ENCODE results near the gene ABT1. TPM values are rescaled to one million over a fixed set of nuclear protein-coding genes. Genes with fewer than 3 reads are reported as not detected.

Gene ABT1
- total RNA-seq, 4 donors from 2014 or later = 17.4 to 30.0 (median 21.1) TPM

GRCh38 chr6:26624557-26624956 is 27.8 kb downstream of the ABT1 start:
- Histone ChIP-seq H3K4me3 (no peak overlapping the region), H3K27ac (no peak overlapping the region), H3K36me3 (no peaks in the 10 kb centered on the region), H3K27me3 (no peaks in the 10 kb centered on the region), H3K9me3 (no peaks in the 10 kb centered on the region), H3K4me1 (no peaks in the 10 kb centered on the region)
- no peak for DNase-seq (ENCODE audit: low spot score in 2 of 2)
- no peak for TF ChIP-seq POLR2AphosphoS5 (IDR thresholded peaks at IDR 0.05)
- TF ChIP-seq CTCF (IDR thresholded peaks at IDR 0.05) = no peak
- no peak for TF ChIP-seq EP300 (IDR thresholded peaks at IDR 0.05)
- no peak for TF ChIP-seq POLR2A (IDR thresholded peaks at IDR 0.05)
- WGBS = 97% methylated on average over 1 of the region's 1 CpG

- no peak for TF ChIP-seq POLR2A (IDR thresholded peaks at IDR 0.05)
- no peak for TF ChIP-seq POLR2AphosphoS5 (IDR thresholded peaks at IDR 0.05)
- TF ChIP-seq EP300 (IDR thresholded peaks at IDR 0.05) = no peak
- no peak for TF ChIP-seq CTCF (IDR thresholded peaks at IDR 0.05)
- Histone ChIP-seq H3K4me3 (no peak overlapping the region), H3K27ac (no peak overlapping the region), H3K36me3 (no peaks in the 10 kb centered on the region), H3K9me3 (no peaks in the 10 kb centered on the region), H3K27me3 (no peaks in the 10 kb centered on the region), H3K4me1 (no peaks in the 10 kb centered on the region)
- no peak for DNase-seq (ENCODE audit: low spot score in 2 of 2)
- WGBS = 83% methylated on average over 7 of the region's 7 CpGs
Measured at GRCh38 chr6:26627843-26628242, 31.1 kb downstream of the ABT1 start.

- Histone ChIP-seq H3K4me3 (no peak overlapping the region), H3K27me3 (no peaks in the 10 kb centered on the region), H3K9me3 (no peaks in the 10 kb centered on the region), H3K27ac (no peak overlapping the region), H3K36me3 (peaks cover 10% of the 10 kb centered on the region), H3K4me1 (no peaks in the 10 kb centered on the region)
- TF ChIP-seq POLR2AphosphoS5 (IDR thresholded peaks at IDR 0.05) = no peak
- TF ChIP-seq CTCF (IDR thresholded peaks at IDR 0.05) = no peak
- DNase-seq (ENCODE audit: low spot score in 2 of 2) = no peak
- 52% methylated on average over 1 of the region's 1 CpG for WGBS
Measured at GRCh38 chr6:26629359-26629758, 32.6 kb downstream of the ABT1 start.

GRCh38 chr6:26640806-26641205 is 44.1 kb downstream of the ABT1 start:
- no peak for TF ChIP-seq EP300 (IDR thresholded peaks at IDR 0.05)
- no peak for TF ChIP-seq POLR2AphosphoS5 (IDR thresholded peaks at IDR 0.05)
- no peak for TF ChIP-seq CTCF (IDR thresholded peaks at IDR 0.05)
- TF ChIP-seq POLR2A (IDR thresholded peaks at IDR 0.05) = no peak
- no peak for DNase-seq (ENCODE audit: low spot score in 2 of 2)
- no peak overlapping the region for H3K27ac ChIP-seq
- H3K36me3 ChIP-seq = peaks cover 54% of the 10 kb centered on the region
- H3K4me1 ChIP-seq = no peaks in the 10 kb centered on the region
- no peaks in the 10 kb centered on the region for H3K9me3 ChIP-seq
- 96% methylated on average over 2 of the region's 2 CpGs for WGBS
- H3K4me3 ChIP-seq = no peak overlapping the region
- H3K27me3 ChIP-seq = no peaks in the 10 kb centered on the region

- Histone ChIP-seq H3K36me3 (peaks cover 29% of the 10 kb centered on the region), H3K4me1 (no peaks in the 10 kb centered on the region), H3K4me3 (no peak overlapping the region), H3K27me3 (no peaks in the 10 kb centered on the region), H3K27ac (no peak overlapping the region), H3K9me3 (no peaks in the 10 kb centered on the region)
- TF ChIP-seq CTCF (IDR thresholded peaks at IDR 0.05) (no peak), POLR2AphosphoS5 (IDR thresholded peaks at IDR 0.05) (no peak), POLR2A (IDR thresholded peaks at IDR 0.05) (no peak), EP300 (IDR thresholded peaks at IDR 0.05) (no peak)
- DNase-seq (ENCODE audit: low spot score in 2 of 2) = no peak
- WGBS = 100% methylated on average over 1 of the region's 1 CpG
Measured at GRCh38 chr6:26646074-26646473, 49.3 kb downstream of the ABT1 start.

Other genes starting within 250 kb of the ABT1 start
- 10 to 100 TPM; 15.2 to 29.6 (median 23.7) TPM for gene BTN3A2, start 231.8 kb upstream of the ABT1 start, total RNA-seq
- 10 to 100 TPM in 2 of 4 donors, 1 to 10 TPM in 2; 6.7 to 27.6 (median 11.5) TPM for gene BTN2A2, start 213.8 kb upstream of the ABT1 start, total RNA-seq
- gene BTN3A1, start 194.7 kb upstream of the ABT1 start, total RNA-seq = 10 to 100 TPM; 11.4 to 28.1 (median 14.5) TPM
- gene BTN3A3, start 156.4 kb upstream of the ABT1 start, total RNA-seq = 10 to 100 TPM in 3 of 4 donors, 1 to 10 TPM in 1; 9.5 to 19.2 (median 12.2) TPM
- gene BTN2A1, start 139.0 kb upstream of the ABT1 start, total RNA-seq = 10 to 100 TPM in 2 of 4 donors, 1 to 10 TPM in 2; 9.1 to 31.9 (median 12.9) TPM
- gene BTN1A1, start 96.7 kb upstream of the ABT1 start, total RNA-seq = not detected
- 10 to 100 TPM; 25.2 to 48.5 (median 34.5) TPM for gene HMGN4, start 58.6 kb upstream of the ABT1 start, total RNA-seq
- gene ZNF322, start 62.8 kb downstream of the ABT1 start, total RNA-seq = 10 to 100 TPM in 2 of 4 donors, 1 to 10 TPM in 2; 9.4 to 11.6 (median 10.1) TPM

Measured in suprapubic skin (tissue), 4 donors.